OCI-LY7 (cell line): ENCODE measurements around the gene KLK15. TPM values are rescaled to one million over a fixed set of nuclear protein-coding genes. Genes with fewer than 3 reads are reported as not detected.

Experiments used
- BruUV-seq: library from RNA; stranded (reverse); fragments of 400-500 nt; replicated peaks from 2 replicates; lab custom pipeline; 2021; lab: Mats Ljungman, UMichigan
- CTCF ChIA-PET: fragments of 300-600 bp; sonication (Branson Sonifier 250); formaldehyde crosslinking; loops from one replicate; lab custom pipeline; 2022; ENCODE audit warnings: antibody characterized with exemption; ENCODE audit not compliant: unreplicated experiment; lab: Charles Lee
- POLR2A ChIA-PET: fragments of 300-600 bp; sonication (Branson Sonifier 250); formaldehyde crosslinking; loops from one replicate; lab custom pipeline; 2022; ENCODE audit warnings: antibody characterized with exemption; lab: Charles Lee
- DNase-seq: peaks from one replicate; pipeline ENCODE4 v3.0.0-alpha.2; 2015; ENCODE audit warnings: low spot score
- H2AFZ ChIP-seq: fragments of 200-600 bp; sonication (generic), shearing (Covaris generic); 2 replicates; pipeline ENCODE4 v1.6.1; 2014; ENCODE audit warnings: mild to moderate bottlenecking, antibody characterized with exemption, low read length, moderate library complexity
- H3K27ac ChIP-seq: fragments of 200-600 bp; sonication (generic); 2 replicates; pipeline ENCODE4 v1.5.1; 2014; ENCODE audit warnings: mixed run types, low read depth, mild to moderate bottlenecking, moderate library complexity, low read length, inconsistent platforms; ENCODE audit not compliant: poor library complexity, severe bottlenecking
- H3K36me3 ChIP-seq: fragments of 200-600 bp; sonication (generic); 2 replicates; pipeline ENCODE4 v1.6.1; 2014; ENCODE audit warnings: mild to moderate bottlenecking, antibody characterized with exemption, low read length, moderate library complexity, mixed read lengths; ENCODE audit not compliant: insufficient read depth
- H3K4me1 ChIP-seq: fragments of 200-600 bp; sonication (generic); 2 replicates; pipeline ENCODE4 v1.5.1; 2014; ENCODE audit warnings: mild to moderate bottlenecking, low read length; ENCODE audit not compliant: insufficient read depth, poor library complexity, severe bottlenecking
- H3K4me2 ChIP-seq: fragments of 200-600 bp; sonication (generic); 2 replicates; pipeline ENCODE4 v1.6.1; 2014; ENCODE audit warnings: mild to moderate bottlenecking, low read length
- H3K4me3 ChIP-seq: fragments of 200-600 bp; sonication (generic); 2 replicates; pipeline ENCODE4 v1.5.1; 2014; ENCODE audit warnings: mild to moderate bottlenecking, low read depth, low read length; ENCODE audit not compliant: poor library complexity, severe bottlenecking
- H3K79me2 ChIP-seq: fragments of 200-600 bp; sonication (generic); 2 replicates; pipeline ENCODE4 v1.6.1; 2016; ENCODE audit warnings: low read depth, mild to moderate bottlenecking, low read length, moderate library complexity, mixed read lengths; ENCODE audit not compliant: insufficient read depth
- H3K9me2 ChIP-seq: fragments of 200-600 bp; sonication (generic); 2 replicates; pipeline ENCODE4 v1.6.1; 2016; ENCODE audit warnings: mild to moderate bottlenecking, low read length, mixed read lengths; ENCODE audit not compliant: insufficient read depth
- H3K9me3 ChIP-seq: fragments of 200-600 bp; sonication (generic); 2 replicates; pipeline ENCODE4 v1.6.1; 2014; ENCODE audit warnings: mild to moderate bottlenecking, mixed run types, low read length, mixed read lengths
- H4K20me1 ChIP-seq: fragments of 200-600 bp; sonication (generic); 2 replicates; pipeline ENCODE4 v1.6.1; 2014; ENCODE audit warnings: mild to moderate bottlenecking, antibody characterized with exemption, low read length, moderate library complexity, mixed read lengths; ENCODE audit not compliant: insufficient read depth
- CTCF ChIP-seq: fragments of 200-600 bp; sonication (generic); conservative IDR thresholded peaks from 2 replicates; pipeline ENCODE4 v1.5.1; 2014; ENCODE audit warnings: mild to moderate bottlenecking, antibody characterized with exemption, low read length, moderate library complexity, mixed read lengths
- EZH2phosphoT487 ChIP-seq: fragments of 200-600 bp; sonication (generic); IDR thresholded peaks from 2 replicates; pipeline ENCODE4 v1.6.1; 2018; ENCODE audit warnings: low read depth, borderline replicate concordance, mild to moderate bottlenecking, mixed run types, antibody characterized with exemption, low read length, moderate library complexity, mixed read lengths
- intact Hi-C: fragments of 100-400 bp; cut with micrococcal nuclease; formaldehyde crosslinking; loops from one replicate; pipeline ENCODE4 v1.10.0; 2022; ENCODE audit not compliant: unreplicated experiment
- total RNA-seq, 2 experiments: library from RNA; depleted of rRNA in 1 of 2; stranded (reverse); fragments of >200 nt in 1 of 2; shearing (Covaris generic) in 1 of 2; gene quantifications; 2 replicates each; pipeline ENCODE4 v1.2.3, GENCODE V29; 2014 to 2022

The KLK15 gene
- total RNA-seq, 2 experiments from 2014 or later: not detected

GRCh38 chr19:50844296-50844935 lies 11.0 kb upstream of the KLK15 start:
- H3K4me3 ChIP-seq: no peak overlapping the region
- intact Hi-C loops: no loop called here
- H4K20me1 ChIP-seq: no peaks in the 10 kb centered on the region
- no TSS peak for BruUV-seq
- TF ChIP-seq CTCF: no peak
- TF ChIP-seq EZH2phosphoT487: no peak
- H3K9me2 ChIP-seq: no peaks in the 10 kb centered on the region
- no peak overlapping the region for H3K27ac ChIP-seq
- no peaks in the 10 kb centered on the region for H3K4me1 ChIP-seq
- no peaks in the 10 kb centered on the region for H3K36me3 ChIP-seq
- H2AFZ ChIP-seq: no peak overlapping the region
- H3K79me2 ChIP-seq: no peaks in the 10 kb centered on the region
- no peak overlapping the region for H3K4me2 ChIP-seq
- POLR2A ChIA-PET: no interaction called here
- DNase-seq: no peak
- CTCF ChIA-PET: no interaction called here
- no peaks in the 10 kb centered on the region for H3K9me3 ChIP-seq

- Histone ChIP-seq H3K9me2 (no peaks in the 10 kb centered on the region), H4K20me1 (no peaks in the 10 kb centered on the region), H3K4me2 (no peak overlapping the region), H3K4me1 (no peaks in the 10 kb centered on the region), H2AFZ (no peak overlapping the region), H3K27ac (no peak overlapping the region), H3K9me3 (no peaks in the 10 kb centered on the region), H3K36me3 (no peaks in the 10 kb centered on the region), H3K4me3 (no peak overlapping the region), H3K79me2 (no peaks in the 10 kb centered on the region)
- POLR2A ChIA-PET: no interaction called here
- DNase-seq: no peak
- intact Hi-C loops: no loop called here
- no TSS peak for BruUV-seq
- CTCF ChIA-PET: no interaction called here
- no peak for TF ChIP-seq EZH2phosphoT487
- TF ChIP-seq CTCF: no peak
Observed at GRCh38 chr19:50843701-50844221, 10.4 kb upstream of the KLK15 start.

GRCh38 chr19:50843205-50843604 lies 9.8 kb upstream of the KLK15 start:
- no peak for DNase-seq
- no peak overlapping the region for H3K4me2 ChIP-seq
- ChIA-PET POLR2A (no interaction called here), CTCF (no interaction called here)
- no TSS peak for BruUV-seq
- intact Hi-C loops: no loop called here
- H2AFZ ChIP-seq: no peak overlapping the region
- H3K4me1 ChIP-seq: no peaks in the 10 kb centered on the region
- H3K79me2 ChIP-seq: no peaks in the 10 kb centered on the region
- H3K4me3 ChIP-seq: no peak overlapping the region
- no peaks in the 10 kb centered on the region for H3K36me3 ChIP-seq
- H3K27ac ChIP-seq: no peak overlapping the region
- no peaks in the 10 kb centered on the region for H3K9me2 ChIP-seq
- TF ChIP-seq CTCF: no peak
- no peak for TF ChIP-seq EZH2phosphoT487
- no peaks in the 10 kb centered on the region for H3K9me3 ChIP-seq
- H4K20me1 ChIP-seq: no peaks in the 10 kb centered on the region
